SU-DHL-6 (cell line): Measurements from ENCODE around the gene CHEK1.

Source experiments
- CTCF ChIP-seq: fragments of 200-600 bp; sonication (generic); IDR thresholded peaks from one replicate; pipeline ENCODE4 v1.5.1; 2017; ENCODE audit warnings: antibody characterized with exemption, mild to moderate bottlenecking, low read length, moderate library complexity; ENCODE audit not compliant: insufficient read depth, poor library complexity, severe bottlenecking
- EZH2phosphoT487 ChIP-seq: fragments of 200-600 bp; sonication (generic), shearing (Covaris generic); conservative IDR thresholded peaks from 2 replicates; pipeline ENCODE4 v1.6.1; 2018; ENCODE audit warnings: mild to moderate bottlenecking, antibody characterized with exemption, low read length, moderate library complexity, mixed read lengths

GRCh38 chr11:125670172-125670571 is 45.2 kb downstream of the CHEK1 start:
- no peak for TF ChIP-seq CTCF
- no peak for TF ChIP-seq EZH2phosphoT487
